GM12892 (cell line): ENCODE data around the gene MAFB.

Experiments
- POLR2A ChIP-seq: IDR thresholded peaks from 2 replicates; pipeline ENCODE4 v1.6.1; 2011; ENCODE audit warnings: low read depth, low read length, control low read depth
- POLR2AphosphoS5 ChIP-seq: IDR thresholded peaks from 2 replicates; pipeline ENCODE4 v1.6.1; 2011; ENCODE audit warnings: low read depth, low read length, control low read depth

GRCh38 chr20:40720826-40721225 is 31.8 kb upstream of the MAFB start:
- no peak for TF ChIP-seq POLR2AphosphoS5
- no peak for TF ChIP-seq POLR2A
